ENCODE measurements around the gene HES1.
"Not testable (repeated sequence)": the region's sequence is repeated elsewhere in the genome, so short reads cannot be mapped to it uniquely, and the experiment has no call there.

The HES1 gene

DNA sequence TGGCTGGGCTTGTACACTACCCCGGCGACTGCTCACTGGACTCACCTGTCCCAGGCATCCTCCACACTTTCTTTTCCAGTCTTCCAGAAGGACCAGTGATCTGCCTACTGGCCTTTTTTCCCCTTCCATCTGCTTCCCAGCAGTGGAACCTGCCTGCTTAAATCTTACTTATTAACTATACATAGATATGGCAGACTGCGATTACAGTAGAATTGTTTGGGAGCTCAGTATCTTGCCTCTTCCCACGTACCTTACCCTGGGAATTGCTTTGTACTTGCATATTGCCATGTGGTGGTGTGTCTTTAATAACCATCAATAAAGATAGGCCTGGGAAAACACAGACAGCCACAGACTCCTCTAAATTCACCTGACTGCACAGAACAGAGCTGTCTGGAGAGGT is 11.8 kb upstream of the HES1 start:
- in situ Hi-C loops (cut with HindIII; ENCODE audit: low sequenced_read_pairs), result no loop called here

GRCh38 chr3:194125442-194125841 is 10.5 kb upstream of the HES1 start:
- in situ Hi-C loops (cut with HindIII; ENCODE audit: low sequenced_read_pairs), result no loop called here

GRCh38 chr3:194126790-194127189 is 9.2 kb upstream of the HES1 start:
- in situ Hi-C loops (cut with HindIII; ENCODE audit: low sequenced_read_pairs), result no loop called here

GRCh38 chr3:194128202-194128918 is 7.6 kb upstream of the HES1 start:
- in situ Hi-C loops (cut with HindIII; ENCODE audit: low sequenced_read_pairs), result no loop called here

DNA sequence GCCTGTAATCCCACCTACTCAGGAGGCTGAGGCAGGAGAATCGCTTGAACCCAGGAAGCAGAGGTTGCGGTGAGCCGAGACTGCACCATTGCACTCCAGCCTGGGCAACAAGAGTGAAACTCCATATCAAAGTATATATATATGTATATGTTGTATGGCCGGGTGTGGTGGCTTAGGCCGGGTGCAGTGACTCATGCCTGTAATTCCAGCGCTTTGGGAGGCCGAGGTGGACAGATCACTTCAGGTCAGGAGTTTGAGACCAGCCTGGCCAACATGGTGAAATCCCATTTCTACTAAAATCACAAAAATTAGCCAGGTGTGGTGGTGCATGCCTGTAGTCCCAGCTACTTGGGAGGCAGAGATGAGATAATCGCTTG is 7.0 kb upstream of the HES1 start:
- in situ Hi-C loops (cut with HindIII; ENCODE audit: low sequenced_read_pairs), result not testable (repeated sequence)

DNA sequence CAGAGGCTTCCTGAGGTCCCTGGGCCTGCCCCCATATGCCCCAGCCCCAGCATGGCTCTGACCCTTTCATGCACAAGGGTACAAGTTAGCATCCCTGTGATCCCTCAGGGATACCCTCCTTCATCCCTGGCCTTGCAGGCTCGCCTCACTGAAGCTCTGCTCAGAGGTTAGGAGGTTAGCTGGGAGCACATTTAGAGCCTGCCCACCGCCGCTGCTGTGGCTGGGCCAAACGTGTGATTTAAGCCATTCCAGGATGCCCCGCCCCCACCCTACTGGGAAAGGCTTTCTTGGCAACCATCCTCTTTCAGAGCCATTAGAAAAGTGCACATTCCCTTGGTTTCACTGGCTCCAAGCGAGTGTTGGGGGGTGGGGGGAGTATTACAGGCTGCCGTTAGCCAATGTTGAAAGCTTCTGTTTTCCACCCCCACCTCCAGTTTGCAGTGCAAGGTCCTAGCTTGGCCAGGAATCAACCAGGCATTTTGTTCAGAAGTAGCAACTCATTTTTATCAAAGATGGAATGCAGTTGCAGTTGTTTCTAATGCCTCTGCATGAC is 6.3 kb upstream of the HES1 start:
- in situ Hi-C loops (cut with HindIII; ENCODE audit: low sequenced_read_pairs), result loop anchor here (5.0 kb wide), 1 partner anchor 82 kb away; no protein-coding TSS in a partner anchor

- in situ Hi-C loops (cut with HindIII; ENCODE audit: low sequenced_read_pairs), result loop anchor here (5.0 kb wide), 1 partner anchor 83 kb away; no protein-coding TSS in a partner anchor
Observed at GRCh38 chr3:194130188-194130587, 5.8 kb upstream of the HES1 start.

GRCh38 chr3:194130807-194131589 is 5.0 kb upstream of the HES1 start:
- in situ Hi-C loops (cut with HindIII; ENCODE audit: low sequenced_read_pairs), result loop anchor here (5.0 kb wide), 1 partner anchor 84 kb away; no protein-coding TSS in a partner anchor

DNA sequence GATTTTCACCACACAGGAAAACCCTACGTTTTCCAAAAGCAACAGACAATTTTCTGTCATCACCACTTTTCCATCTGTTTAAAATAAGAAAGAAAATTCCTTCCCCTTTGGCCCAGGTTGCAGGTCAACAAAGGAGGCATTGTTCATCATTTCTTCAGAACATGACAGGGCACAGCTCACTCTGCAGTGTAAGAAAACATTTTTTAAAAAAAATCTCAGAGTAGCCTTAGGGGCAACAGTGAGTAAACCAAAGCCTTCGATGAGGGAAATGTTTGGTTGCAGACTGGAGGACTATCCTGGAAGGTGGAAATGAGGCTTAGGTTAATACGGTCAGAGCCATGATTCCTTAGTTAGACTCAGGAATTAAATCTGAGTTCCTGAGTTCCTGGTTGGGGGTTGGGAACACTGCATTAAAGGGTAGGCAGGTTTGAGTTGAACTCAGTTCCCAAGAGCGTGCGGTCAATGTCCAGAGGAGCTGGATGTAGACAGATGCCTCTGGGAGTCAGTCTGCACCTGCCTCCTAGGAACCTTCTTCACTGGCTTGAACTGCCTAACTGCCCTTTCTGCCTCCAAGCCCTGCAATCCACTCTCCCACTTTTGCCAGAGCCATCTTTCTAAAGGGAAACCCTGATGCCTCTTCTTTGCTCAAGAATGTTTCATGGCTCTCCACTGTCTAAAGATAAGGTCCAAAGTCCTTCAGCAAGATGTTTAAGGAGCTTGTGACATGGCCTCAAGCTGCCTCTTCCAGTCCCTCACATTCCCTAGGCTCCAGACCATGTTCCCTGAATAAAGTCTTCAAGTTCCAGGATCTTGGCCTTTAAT is 3.3 kb upstream of the HES1 start:
- in situ Hi-C loops (cut with HindIII; ENCODE audit: low sequenced_read_pairs), result loop anchor here (5.0 kb wide), 1 partner anchor 85 kb away; no protein-coding TSS in a partner anchor

- in situ Hi-C loops (cut with HindIII; ENCODE audit: low sequenced_read_pairs), result loop anchor here (5.0 kb wide), 1 partner anchor 86 kb away; no protein-coding TSS in a partner anchor
Observed at GRCh38 chr3:194133661-194134230, 2.2 kb upstream of the HES1 start.

DNA sequence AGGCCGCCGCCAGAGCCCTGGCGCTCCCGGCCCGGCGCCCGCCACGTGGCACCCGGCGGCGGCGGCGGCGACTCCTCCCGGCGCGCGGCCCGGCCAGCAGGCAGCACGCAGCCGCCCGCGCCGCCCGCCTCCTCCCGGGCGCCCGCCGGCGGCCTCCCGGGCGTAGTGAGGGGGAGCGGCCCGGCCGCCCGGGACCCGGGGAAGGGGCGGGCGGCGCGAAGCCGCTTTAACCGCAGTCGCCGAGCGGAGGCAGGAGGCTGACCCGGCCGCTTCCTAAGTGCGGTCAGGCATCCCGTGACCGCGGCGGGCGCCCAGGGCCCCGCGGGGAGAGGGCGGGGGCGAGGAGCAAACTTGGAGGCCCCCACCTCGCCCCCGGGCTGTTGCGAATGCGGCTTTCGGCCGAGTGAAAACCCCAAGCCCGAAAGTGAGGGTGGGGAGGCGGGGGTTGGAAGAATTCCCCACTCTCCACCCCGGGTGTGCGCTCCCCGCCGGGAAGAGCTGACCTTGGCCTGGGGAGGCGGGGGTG is 1.7 kb upstream of the HES1 start:
- in situ Hi-C loops (cut with HindIII; ENCODE audit: low sequenced_read_pairs), result loop anchor here (5.0 kb wide), 1 partner anchor 87 kb away; no protein-coding TSS in a partner anchor

DNA sequence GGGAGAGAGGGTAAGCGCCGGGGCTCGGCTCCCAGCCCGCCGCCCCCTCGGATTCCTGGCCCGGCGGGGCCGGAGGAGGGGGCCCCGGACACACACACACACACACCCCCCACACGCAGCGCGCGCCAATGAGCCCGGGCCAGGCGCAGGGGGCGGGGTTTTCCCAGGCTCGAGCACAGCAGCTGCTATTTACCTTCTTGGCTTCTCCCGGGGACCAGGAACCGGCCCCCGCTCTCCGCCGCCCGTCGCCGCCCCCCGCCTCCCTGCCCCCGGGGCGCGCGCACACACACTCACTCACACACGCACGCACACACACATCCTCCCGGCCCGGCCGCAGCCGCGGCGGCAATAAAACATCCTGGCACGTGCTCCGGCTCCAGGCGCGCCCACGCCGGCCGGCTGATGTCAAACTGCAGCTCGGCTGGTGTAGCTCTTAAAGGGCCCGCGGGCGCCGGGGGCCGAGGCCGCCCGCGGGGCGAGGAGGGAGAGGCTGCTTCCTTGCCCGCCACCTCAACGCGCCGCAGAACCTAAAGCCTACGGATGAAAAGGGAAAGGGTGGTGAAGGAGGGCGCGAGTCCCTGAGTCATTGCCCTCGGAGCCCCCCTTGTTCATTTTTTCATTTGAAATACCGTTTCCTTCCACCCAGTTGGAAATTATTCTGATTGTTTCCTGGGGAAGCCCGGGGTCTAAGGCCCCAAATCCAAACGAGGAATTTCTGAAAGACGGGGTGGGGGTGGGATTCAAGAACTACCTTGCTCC is 1.0 kb upstream of the HES1 start:
- in situ Hi-C loops (cut with HindIII; ENCODE audit: low sequenced_read_pairs), result loop anchor here (5.0 kb wide), 1 partner anchor 88 kb away; no protein-coding TSS in a partner anchor

GRCh38 chr3:194135516-194135805 is 487 bp upstream of the HES1 start:
- in situ Hi-C loops (cut with HindIII; ENCODE audit: low sequenced_read_pairs), result no loop called here

DNA sequence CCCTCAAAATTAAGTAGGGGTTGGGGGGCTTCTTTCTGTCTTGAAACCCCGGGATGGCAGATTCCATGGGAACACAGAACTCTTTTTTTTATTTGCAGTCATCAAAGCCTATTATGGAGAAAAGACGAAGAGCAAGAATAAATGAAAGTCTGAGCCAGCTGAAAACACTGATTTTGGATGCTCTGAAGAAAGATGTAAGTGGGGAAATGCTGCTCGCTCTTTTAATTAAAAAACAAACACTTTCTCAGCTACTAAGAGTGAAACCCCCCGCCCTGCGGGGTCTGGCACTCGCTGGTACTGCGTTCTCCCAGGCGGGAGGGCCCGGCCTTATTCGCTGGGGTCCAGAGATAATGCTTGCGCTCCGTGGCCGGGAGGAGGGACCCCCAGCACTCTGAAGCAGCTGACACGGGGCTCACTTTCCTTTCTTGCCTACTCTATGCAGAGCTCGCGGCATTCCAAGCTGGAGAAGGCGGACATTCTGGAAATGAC is 615 bp downstream of the HES1 start:
- in situ Hi-C loops (cut with HindIII; ENCODE audit: low sequenced_read_pairs), result no loop called here

GRCh38 chr3:194137008-194137505 is 1.1 kb downstream of the HES1 start:
- in situ Hi-C loops (cut with HindIII; ENCODE audit: low sequenced_read_pairs), result no loop called here

DNA sequence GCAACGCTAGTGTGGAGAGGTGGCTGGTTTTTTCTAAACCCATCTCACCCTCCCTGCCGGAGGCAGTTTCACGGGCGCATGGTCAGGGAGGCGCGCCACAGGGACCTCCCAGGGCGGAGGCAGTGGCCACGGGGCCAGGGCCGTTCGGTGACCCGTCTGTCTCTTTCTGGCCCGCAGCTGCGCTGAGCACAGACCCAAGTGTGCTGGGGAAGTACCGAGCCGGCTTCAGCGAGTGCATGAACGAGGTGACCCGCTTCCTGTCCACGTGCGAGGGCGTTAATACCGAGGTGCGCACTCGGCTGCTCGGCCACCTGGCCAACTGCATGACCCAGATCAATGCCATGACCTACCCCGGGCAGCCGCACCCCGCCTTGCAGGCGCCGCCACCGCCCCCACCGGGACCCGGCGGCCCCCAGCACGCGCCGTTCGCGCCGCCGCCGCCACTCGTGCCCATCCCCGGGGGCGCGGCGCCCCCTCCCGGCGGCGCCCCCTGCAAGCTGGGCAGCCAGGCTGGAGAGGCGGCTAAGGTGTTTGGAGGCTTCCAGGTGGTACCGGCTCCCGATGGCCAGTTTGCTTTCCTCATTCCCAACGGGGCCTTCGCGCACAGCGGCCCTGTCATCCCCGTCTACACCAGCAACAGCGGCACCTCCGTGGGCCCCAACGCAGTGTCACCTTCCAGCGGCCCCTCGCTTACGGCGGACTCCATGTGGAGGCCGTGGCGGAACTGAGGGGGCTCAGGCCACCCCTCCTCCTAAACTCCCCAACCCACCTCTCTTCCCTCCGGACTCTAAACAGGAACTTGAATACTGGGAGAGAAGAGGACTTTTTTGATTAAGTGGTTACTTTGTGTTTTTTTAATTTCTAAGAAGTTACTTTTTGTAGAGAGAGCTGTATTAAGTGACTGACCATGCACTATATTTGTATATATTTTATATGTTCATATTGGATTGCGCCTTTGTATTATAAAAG is 1.8 kb downstream of the HES1 start:
- in situ Hi-C loops (cut with HindIII; ENCODE audit: low sequenced_read_pairs), result no loop called here

DNA sequence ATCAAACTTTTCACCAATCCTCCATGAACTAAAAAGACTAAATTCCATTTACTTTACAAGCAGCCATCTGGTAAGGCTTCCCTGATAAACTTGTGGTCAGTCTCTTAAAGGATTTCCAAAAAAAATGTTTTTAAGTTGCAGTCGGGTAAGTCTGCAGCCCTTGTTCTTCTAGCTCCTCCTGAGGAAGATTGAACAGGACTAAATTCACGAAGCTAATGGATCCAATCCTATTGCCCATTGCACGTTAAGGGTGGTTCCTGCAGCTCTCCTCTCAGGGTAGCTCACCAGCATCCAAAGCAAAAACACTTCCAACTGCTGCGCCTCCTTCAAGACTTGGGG is 2.8 kb downstream of the HES1 start:
- in situ Hi-C loops (cut with HindIII; ENCODE audit: low sequenced_read_pairs), result no loop called here

DNA sequence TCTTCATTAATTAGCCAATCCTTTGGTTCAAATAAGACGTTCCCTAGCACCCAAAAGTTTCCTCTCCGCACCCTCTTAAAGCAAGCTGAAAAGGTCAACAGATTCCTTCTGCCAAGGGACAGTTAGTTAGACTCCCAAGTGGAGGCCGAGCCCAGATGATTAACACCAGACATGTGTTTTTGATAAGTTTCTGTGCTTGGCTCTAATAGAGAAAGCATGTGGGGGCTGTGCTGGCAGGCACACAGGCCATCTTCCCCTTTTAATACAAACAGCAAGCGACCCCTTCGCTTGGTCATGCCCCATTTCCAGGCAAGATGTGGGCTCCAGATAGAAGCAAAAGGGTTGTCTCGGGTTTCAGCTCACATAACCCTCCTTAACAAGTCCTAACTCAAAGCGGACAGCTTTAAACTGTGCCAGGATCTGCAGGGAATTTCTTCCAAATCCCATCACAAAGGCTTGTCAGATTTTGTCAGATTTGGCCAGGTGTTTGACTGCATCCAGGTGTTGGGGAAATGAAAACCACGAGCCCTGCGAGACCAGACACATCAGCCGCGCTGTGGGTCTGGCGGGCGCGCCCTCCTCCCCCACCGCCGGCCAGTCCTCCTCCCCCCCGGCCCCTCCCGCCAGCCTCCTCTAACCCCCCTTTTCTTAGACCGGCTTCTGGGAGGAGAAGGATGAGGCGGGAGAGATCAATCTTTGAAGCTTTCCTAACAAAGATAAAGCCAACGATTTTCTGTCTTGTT is 3.3 kb downstream of the HES1 start:
- in situ Hi-C loops (cut with HindIII; ENCODE audit: low sequenced_read_pairs), result no loop called here

Data from endothelial cell of hepatic sinusoid (primary cell).